Omental fat pad (tissue), 4 donors: ENCODE results near the gene MRGPRF. TPM values are rescaled to one million over a fixed set of nuclear protein-coding genes. Genes with fewer than 3 reads are reported as not detected.

Experiments used
- ATAC-seq: fragments of 150-250 bp; one replicate; pipeline ENCODE4 v1.9.1; 2016; ENCODE audit warnings: mild to moderate bottlenecking, moderate library complexity; ENCODE audit not compliant: low FRiP score
- DNase-seq: peaks from one replicate; pipeline ENCODE4 v3.0.0-alpha.2; 2019; ENCODE audit warnings: low spot score
- total RNA-seq, 4 donors: library from RNA; depleted of rRNA; stranded (reverse); fragments of >200 nt; gene quantifications; one replicate each; pipeline ENCODE4 v1.1.0, GENCODE V29; 2016
- TF ChIP-seq, protein P1 (sequence below), 3 donors: fragments of 450-650 bp; IDR thresholded peaks; one replicate each; pipeline ENCODE4 v1.5.1; 2016 to 2017; ENCODE audit warnings: antibody characterized with exemption in 3 of 3, mild to moderate bottlenecking in 3 of 3, moderate library complexity in 2 of 3

MRGPRF gene
- total RNA-seq, 4 donors from 2014 or later: 27.8 to 59.4 (median 54.5) TPM

DNA sequence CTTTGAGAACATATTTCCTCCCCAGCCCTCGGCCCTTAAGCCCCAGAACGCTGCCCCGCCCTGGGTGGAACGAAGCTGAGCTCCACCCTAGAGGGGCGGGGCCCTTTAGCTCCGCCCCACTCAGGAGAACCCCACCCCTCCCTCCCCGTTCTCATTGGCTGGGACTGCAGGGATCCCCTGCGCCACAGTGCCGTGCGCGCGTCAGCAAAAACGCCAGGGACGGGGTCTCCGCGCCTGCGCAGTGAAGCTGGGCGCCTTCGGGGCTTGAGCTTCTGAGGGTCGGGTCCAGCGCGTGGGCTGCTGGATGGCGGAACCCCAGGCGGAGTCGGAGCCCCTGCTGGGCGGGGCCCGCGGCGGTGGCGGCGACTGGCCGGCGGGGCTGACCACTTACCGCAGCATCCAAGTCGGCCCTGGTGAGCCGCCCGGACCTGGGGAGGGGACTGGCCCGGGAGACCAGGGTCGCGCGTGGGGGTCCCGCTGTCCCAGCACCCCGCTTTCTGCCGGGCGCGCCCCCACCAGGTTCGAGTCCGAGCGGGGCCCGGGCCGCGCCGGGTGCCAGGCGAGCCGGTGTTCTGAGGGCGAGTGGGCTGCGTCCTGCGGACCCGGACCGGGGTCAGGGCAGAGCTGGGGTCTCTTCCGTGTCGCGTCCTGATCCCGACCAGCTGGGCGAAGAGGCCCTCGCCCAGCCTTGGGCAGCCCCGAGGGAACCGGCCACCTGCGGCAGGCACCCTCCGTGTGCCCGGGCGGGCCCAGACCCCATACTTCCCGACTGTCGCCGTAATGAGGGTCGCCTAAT is 35.8 kb upstream of the MRGPRF start, which contains the start of gene TPCN2:
TPCN2 (plus strand) TSS at position 239 of the 796 bp plus-strand sequence; CDS start at position 305, 66 bp downstream.
- ATAC-seq (peak; percentile 90), DNase-seq (peak; percentile 61)
- TF ChIP-seq, protein P1, sequence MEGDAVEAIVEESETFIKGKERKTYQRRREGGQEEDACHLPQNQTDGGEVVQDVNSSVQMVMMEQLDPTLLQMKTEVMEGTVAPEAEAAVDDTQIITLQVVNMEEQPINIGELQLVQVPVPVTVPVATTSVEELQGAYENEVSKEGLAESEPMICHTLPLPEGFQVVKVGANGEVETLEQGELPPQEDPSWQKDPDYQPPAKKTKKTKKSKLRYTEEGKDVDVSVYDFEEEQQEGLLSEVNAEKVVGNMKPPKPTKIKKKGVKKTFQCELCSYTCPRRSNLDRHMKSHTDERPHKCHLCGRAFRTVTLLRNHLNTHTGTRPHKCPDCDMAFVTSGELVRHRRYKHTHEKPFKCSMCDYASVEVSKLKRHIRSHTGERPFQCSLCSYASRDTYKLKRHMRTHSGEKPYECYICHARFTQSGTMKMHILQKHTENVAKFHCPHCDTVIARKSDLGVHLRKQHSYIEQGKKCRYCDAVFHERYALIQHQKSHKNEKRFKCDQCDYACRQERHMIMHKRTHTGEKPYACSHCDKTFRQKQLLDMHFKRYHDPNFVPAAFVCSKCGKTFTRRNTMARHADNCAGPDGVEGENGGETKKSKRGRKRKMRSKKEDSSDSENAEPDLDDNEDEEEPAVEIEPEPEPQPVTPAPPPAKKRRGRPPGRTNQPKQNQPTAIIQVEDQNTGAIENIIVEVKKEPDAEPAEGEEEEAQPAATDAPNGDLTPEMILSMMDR (IDR thresholded peaks at IDR 0.05): no peak

DNA sequence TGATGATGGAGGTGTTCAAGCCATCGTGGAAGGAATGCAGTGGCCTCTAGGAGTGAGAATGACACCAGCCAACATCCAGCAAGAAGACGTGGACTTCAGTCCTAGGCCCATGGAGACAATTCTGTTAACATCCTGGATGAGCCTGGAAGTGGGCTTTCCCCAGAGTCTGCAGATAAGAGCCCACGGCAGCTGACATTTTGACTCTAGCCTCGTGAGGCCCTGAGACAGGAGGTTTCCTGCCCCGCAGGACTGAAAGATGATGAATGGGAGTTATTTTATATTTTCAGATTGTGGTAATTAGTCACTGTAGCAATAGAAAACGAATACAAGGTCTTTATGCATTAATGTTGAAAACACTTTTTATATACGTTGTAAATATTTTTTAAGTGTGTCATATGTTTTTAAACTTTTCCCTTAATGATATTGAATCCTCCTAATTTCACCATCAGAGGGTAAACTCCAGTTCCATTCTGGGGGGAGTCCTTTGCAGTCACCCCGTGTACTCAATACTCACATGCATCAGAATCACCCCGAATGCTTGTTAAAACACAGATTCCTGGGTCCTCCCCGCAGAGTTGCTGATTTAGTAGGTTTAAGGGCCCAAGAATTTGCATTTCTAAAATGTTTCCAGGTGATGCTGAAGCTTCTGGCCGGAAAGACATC is 35.1 kb upstream of the MRGPRF start:
- no peak for DNase-seq
- ATAC-seq: no peak
- TF ChIP-seq, protein P1 (IDR thresholded peaks at IDR 0.05): no peak

DNA sequence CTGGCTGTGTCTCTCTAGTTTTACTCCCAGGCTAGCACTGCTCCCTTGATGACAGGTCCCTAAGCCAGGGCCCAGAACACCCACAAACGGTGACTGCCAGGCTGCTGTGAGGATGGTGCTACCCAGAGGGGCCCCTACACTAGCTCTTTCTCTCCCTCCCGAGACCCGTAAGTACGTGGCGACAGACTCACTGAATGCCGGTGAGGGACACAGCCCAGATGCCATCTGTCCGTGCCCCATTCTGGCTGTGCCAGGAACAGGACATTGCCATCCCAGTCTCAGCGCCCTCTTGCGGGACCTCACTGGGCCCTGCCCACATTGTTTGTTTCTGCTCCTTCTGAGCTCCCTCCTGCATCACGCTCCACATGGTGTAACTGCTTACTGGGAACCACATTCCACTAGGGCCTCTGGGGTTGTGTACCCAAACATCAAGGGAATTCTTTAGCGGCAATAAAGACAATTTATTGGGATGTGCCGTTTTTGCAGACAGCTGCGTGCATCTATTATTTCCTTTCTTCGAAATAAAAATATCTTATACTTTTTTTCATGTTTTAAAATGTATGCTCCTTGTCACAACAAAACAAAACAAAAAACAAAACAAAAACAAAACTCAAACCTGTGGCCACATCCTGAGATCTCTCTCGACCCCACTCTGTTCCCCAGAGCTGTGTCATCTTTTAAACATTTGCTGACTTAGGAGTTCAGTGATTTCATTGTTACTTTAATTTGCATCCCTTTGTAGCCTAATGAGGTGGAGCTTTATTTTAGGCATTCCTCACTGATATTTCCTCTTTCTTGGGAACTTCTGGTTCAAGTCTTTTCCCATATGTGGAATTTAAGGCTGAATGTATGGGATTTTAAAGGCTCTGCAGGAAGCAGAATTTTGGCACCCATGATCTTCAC is 31.3 kb upstream of the MRGPRF start:
- ATAC-seq: no peak
- TF ChIP-seq, protein P1 (IDR thresholded peaks at IDR 0.05): no peak
- peak; percentile 34 for DNase-seq

DNA sequence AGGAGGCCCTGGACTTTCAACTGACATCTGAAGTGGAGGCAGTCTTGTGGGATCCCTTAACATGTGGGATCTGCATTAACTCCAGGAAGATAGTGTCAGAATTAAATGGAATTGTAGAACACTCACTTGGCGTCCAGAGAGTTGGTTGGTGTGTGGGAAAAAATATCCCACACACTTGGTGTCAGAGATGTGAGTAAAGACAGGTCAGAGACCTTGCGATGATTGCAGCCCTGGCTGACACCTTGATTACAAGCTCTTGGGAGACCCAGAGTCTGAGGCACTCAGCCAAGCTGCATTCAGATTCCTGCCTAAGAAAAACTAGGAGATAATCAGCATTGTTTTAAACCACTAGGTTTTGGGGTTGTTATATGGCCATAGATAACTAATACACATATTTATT is 28.5 kb upstream of the MRGPRF start:
- TF ChIP-seq, protein P1 (IDR thresholded peaks at IDR 0.05): no peak
- ATAC-seq (no peak), DNase-seq (no peak)

DNA sequence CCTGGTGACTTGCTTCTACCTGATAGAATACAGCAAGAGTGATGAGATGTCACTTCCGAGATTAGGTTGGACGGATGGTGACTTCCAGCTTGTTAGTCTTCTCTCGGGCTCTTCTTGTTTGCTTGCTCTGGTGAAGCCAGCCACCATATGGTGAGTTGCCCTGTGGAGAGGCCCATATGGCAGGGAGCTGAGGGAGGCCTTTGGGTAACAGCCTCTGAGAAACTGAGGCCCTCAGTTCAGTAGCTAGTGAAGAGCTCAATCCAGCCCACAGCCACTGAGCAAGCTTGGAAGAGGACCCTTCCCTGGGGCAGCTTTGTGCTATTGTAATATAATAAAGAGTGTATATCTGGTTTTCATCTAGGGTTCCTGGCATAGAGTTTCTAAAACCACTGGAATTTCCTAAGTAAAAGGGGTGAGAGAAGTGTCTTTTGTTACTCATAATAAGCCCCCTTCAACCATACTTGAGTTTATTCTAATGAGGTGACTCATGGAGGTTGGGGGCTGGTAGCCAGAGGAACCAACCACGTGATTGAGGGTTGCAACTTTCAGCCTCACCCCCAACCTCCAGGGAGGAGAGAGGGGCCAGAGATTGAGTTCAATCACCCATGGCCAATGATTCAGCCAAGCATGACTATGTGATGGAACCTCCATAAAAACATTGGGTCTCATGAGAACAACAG is 27.7 kb upstream of the MRGPRF start:
- TF ChIP-seq, protein P1 (IDR thresholded peaks at IDR 0.05): no peak
- no peak for DNase-seq
- ATAC-seq: no peak

DNA sequence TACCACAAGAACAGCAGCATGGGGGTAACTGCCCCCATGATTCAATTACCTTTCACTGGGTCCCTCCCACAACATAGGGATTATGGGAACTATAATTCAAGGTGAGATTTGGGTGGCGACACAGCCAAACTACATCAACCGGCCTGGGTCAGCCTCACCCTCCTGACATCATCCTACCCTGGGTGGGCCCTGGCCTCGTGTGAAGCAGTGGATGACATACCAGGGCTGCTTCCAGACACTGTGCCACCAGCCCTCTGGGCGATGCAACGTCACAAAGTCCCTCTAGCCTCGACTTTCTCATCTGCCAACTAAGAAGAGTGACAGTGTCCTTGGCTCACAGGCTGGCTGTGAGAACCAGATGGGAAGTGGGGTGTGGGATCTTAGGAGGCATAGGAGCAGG is 27.0 kb upstream of the MRGPRF start:
- ATAC-seq: no peak
- TF ChIP-seq, protein P1 (IDR thresholded peaks at IDR 0.05): no peak

More for the DNA sequence above, 27.0 kb upstream of the MRGPRF start:
- no peak for DNase-seq
